GM19467 (cell line): ENCODE results near the gene PLEKHN1.

Source experiments
- ATAC-seq: cut with Tn5 transposase; IDR thresholded peaks from one replicate; pipeline ENCODE4 v1.9.1; 2021; ENCODE audit warnings: mild to moderate bottlenecking, moderate library complexity; ENCODE audit not compliant: unreplicated experiment

PLEKHN1 gene

GRCh38 chr1:959731-960362 is 6.4 kb upstream of the PLEKHN1 start:
- ATAC-seq: no peak

GRCh38 chr1:960363-961131 is 5.7 kb upstream of the PLEKHN1 start, which contains the start of gene KLHL17:
Gene KLHL17, plus strand, starts transcription at chr1:960584. Its CDS starts 110 bp downstream, at chr1:960694.
- ATAC-seq: no peak

- no peak for ATAC-seq
Measured at GRCh38 chr1:961132-961669, 5.1 kb upstream of the PLEKHN1 start.

GRCh38 chr1:962381-963300 is 3.6 kb upstream of the PLEKHN1 start:
- ATAC-seq: no peak

- ATAC-seq: no peak
Measured at GRCh38 chr1:963301-963651, 3.0 kb upstream of the PLEKHN1 start.

- ATAC-seq: no peak
Measured at GRCh38 chr1:963746-964525, 2.3 kb upstream of the PLEKHN1 start.

GRCh38 chr1:964691-965525 is 1.4 kb upstream of the PLEKHN1 start:
- ATAC-seq: no peak

GRCh38 chr1:965526-966134 is 652 bp upstream of the PLEKHN1 start:
- no peak for ATAC-seq

- peak; percentile 57 for ATAC-seq
Measured at GRCh38 chr1:966704-967300, 520 bp downstream of the PLEKHN1 start.

- no peak for ATAC-seq
Measured at GRCh38 chr1:967466-968343, 1.4 kb downstream of the PLEKHN1 start.

GRCh38 chr1:969260-969855 is 3.1 kb downstream of the PLEKHN1 start:
- ATAC-seq: no peak

GRCh38 chr1:970242-970972 is 4.1 kb downstream of the PLEKHN1 start:
- no peak for ATAC-seq

GRCh38 chr1:970973-971730 is 4.9 kb downstream of the PLEKHN1 start:
- ATAC-seq: no peak

- no peak for ATAC-seq
Measured at GRCh38 chr1:971751-972506, 5.6 kb downstream of the PLEKHN1 start.

- no peak for ATAC-seq
Measured at GRCh38 chr1:972726-973458, 6.6 kb downstream of the PLEKHN1 start.
